Measurements from ENCODE around the gene LTC4S.
A peak's percentile ranks its signal among the peaks of the same experiment; 100 is the strongest.
"Not testable (repeated sequence)": the region's sequence is repeated elsewhere in the genome, so short reads cannot be mapped to it uniquely, and the experiment has no call there.

Gene LTC4S, protein sequence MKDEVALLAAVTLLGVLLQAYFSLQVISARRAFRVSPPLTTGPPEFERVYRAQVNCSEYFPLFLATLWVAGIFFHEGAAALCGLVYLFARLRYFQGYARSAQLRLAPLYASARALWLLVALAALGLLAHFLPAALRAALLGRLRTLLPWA

DNA sequence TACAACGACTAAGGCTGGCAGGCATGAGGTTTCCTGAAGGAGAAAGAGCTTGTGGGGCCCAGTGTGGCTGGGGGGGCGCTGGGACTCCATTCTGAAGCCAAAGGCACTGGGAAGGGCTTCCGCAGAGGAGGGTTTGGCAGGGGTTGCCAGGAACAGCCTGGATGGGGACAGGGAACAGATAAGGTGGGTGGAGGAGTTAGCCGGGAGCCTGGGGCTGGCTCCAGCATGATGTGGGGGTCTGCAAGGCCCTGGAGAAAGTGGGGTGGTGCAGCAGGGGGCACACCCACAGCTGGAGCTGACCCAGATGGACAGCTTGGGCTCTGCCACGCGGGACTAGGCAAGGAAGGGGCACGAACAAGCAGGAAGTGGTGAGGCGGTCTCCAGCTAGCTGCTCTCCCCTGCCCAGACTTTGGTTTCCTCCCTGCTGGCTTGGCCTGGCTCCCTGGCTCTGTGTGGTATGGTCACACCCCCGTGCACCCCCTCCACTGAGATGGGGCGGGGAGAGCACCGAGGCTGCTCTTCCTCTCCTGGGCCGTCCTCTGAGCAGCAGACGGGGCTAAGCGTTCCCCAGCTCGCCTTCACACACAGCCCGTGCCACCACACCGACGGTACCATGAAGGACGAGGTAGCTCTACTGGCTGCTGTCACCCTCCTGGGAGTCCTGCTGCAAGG is at the start of gene LTC4S:
TSS of gene LTC4S (plus strand) at position 519 of the 672 bp plus-strand sequence. CDS start at position 614, 95 bp downstream.
- DNase-seq (ENCODE audit: low spot score): peak; percentile 72

DNA sequence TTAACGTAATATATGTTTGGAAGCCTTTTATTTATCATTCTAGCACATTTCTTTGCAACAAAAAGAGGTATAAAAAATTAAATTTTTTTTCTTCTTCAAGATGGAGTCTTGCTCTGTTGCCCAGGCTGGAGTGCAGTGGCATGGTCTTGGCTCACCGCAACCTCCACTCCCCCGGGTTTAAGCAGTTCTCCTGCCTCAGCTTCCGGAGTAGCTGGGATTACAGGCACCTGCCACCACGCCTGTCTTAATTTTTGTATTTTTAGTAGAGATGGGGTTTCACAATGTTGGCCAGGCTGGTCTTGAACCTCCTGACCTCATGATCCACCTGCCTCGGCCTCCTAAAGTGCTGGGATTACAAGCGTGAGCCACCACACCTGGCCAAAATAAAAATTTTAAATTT is 49.7 kb upstream of the LTC4S start:
- DNase-seq (ENCODE audit: low spot score): not testable (repeated sequence)

DNA sequence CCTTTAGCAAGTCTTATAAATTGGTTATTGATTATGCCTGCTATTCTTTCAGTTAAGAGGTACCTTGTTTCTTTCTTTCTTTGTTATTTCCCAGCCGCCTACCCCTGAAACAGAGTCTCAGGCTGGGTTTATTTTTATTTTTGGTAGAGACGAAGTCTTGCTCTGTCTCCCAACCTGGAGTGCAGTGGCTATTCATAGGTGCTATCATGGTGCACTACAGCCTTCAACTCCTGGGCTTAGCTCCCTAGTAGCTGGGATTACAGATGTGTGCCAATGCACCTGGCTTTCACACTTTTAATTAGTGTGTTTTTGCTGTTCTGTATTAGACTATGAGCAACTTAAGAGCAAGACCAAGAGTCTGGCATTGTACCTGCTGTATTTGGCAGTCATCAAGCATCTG is 46.9 kb upstream of the LTC4S start:
- DNase-seq (ENCODE audit: low spot score): no peak

GRCh38 chr5:179747811-179748210 is 46.0 kb upstream of the LTC4S start:
- no peak for DNase-seq (ENCODE audit: low spot score)

GRCh38 chr5:179749857-179750508 is 43.8 kb upstream of the LTC4S start:
- DNase-seq (ENCODE audit: low spot score): no peak

DNA sequence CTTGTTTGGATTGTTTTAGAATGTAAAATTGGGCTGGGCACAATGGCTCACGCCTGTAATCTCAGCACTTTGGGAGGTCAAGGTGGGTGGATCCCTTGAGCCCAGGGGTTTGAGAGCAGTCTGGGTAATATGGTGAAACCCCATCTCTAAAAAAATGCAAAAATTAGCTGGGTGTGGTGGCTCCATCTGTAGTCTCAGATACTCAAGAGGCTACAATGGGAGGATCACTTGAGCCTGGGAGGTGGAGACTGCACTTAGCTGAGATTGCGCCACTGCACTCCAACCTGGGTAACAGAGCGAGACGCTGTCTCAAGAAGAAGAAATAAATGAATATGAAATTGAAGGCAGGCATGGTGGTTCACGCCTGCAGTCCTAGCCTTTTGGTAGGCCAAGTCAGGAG is 39.8 kb upstream of the LTC4S start:
- no peak for DNase-seq (ENCODE audit: low spot score)

DNA sequence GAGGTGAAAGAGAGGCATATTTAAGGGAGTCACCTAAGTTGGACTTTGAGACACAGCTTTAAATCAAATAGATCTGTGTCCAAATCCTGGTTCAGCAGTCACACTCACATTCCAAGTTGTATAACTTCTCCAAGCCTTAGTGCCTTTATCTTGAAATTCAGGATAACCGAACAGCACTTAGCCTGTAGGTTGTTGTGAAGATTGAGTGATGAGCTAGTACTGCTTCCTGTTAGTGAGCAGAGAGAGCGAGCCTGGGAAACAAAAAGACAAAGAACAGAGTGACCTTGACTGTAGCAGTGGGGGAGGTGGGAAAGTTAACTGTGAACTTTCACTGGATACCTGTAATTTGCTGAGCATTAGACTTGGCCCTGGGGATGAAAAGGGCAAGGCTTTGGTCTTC is 38.8 kb upstream of the LTC4S start:
- DNase-seq (ENCODE audit: low spot score): no peak

GRCh38 chr5:179758955-179759354 is 34.8 kb upstream of the LTC4S start:
- no peak for DNase-seq (ENCODE audit: low spot score)

DNA sequence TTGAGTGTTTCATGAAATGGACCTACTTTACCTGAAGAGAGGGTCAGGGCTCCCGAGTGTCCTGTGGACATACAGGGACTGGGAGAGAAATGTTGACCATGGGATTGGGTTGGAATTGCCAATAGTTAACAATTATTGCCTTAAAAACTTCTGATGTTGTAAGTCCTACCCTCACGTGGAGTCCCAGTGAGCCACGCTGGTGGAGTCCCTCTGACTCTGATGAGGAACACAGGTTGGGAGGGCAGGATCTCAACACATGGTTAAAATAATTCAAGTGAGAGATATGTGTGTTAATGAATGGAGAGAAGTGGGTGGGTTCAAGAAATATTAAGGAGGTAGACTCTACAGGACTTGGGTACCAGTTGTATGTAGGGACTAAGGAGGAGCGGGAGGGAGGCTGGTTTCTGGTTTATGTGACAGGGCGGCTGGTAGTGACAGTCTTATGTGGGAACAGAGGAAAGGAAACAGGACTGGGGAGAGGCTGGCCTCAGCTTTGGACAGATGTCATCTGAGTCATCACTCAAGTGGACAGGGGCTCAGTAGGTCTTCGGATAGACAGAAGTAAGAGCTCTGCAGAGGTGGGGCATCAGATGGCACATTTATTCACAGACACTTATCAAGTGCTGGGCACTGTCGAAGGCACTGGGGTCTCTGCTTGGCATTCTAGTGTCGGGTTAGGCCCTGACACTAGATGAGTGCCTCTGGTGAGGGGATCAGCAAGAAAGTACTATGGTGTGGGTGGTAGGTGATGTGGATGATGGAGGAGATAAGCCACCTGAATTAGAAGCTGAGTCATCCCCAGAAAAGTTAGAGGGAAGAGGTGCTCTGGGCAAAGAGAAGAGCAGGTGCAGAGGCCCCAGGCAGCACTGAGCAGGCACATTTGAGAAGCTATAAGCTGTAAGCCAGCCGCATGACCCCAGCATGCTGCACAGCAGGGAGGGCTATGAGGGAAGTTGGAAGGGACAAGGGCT is 33.9 kb upstream of the LTC4S start:
- DNase-seq (ENCODE audit: low spot score): no peak

DNA sequence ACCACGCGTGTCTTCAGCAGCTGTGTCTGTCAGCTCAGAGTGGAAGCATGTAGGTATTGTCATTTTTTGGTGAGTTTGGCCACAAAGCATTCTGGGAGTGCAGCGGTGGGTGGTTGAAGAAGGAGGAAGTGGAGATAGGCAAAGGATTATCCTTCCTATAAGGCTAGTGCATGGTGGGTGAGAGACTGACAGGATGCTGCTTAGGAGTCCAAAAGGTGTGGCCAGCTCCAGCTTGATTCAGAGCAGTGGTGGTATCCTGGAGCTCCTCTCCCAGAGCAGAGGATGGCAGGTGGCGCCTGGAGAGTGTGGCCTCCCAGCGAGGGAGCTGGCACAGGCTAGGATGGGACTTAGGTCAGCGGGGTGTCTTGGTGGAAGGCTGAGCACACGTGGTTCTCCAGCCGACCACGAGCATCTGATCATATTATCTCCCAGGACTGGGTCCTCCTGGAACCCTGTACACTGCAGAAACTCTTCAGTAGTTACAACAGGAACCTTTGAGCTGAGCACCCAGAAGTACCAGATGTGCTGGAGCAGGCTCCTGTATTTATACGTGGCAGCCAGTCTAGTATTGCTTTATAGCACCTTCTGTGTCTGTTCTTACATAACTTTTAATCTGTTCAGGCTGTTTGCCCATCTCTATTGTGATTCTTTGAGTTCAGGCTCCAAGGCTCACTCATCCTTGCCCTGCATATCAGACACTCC is 31.6 kb upstream of the LTC4S start:
- DNase-seq (ENCODE audit: low spot score): peak; percentile 37

GRCh38 chr5:179762781-179763176 is 31.0 kb upstream of the LTC4S start:
- DNase-seq (ENCODE audit: low spot score): no peak

DNA sequence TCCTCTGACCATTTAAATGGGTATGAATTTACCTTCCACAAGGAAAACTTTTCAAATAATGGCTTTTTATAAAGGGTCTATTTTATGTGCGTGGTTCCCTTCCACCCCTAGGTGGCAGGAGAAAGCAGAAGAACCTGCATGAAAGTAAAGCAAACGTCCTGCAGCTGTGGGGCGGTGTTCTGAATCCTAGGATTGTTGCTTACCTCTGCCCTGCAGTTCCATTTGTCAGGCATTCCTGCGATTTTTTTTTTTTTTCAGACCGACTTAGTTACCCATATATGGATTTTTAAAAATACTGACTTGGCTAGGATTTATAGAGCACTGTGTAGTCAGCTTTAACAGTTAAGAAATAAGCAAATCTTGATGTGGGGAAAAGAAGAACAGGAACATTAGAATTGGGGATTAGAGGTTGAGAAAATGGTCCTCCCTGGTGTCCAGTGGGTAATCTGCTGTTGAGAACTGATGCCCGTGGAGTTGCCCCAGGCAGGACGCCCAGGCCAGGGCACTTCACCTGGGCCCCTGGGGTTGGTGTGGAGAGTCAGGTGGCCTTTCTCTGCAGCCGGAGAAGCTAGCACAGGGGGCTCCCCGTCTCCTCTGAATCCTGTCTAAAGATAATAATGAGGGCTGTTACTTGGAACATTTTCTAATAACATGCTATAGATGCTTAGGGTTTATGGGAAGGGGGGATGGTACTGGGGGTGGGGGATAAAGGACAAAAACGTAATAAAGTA is 30.4 kb upstream of the LTC4S start:
- DNase-seq (ENCODE audit: low spot score): peak; percentile 61

DNA sequence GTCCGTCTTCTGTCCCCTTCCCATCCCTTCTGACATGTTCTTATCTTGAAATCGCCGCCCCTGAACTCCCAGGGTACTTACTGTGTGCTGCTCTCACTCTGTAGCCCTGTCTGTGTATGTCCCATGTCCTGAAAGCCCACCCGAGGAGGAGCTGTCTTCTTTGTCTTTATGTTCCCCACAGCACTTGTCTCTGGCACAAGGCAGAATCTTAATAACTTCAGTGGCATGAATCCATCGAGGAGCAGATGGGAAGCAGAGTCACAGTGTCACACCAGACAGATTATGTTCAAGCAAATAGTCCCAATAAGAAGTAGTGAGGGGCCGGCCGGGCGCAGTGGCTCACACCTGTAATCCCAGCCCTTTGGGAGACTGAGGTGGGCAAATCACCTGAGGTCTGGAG is 29.7 kb upstream of the LTC4S start:
- no peak for DNase-seq (ENCODE audit: low spot score)

DNA sequence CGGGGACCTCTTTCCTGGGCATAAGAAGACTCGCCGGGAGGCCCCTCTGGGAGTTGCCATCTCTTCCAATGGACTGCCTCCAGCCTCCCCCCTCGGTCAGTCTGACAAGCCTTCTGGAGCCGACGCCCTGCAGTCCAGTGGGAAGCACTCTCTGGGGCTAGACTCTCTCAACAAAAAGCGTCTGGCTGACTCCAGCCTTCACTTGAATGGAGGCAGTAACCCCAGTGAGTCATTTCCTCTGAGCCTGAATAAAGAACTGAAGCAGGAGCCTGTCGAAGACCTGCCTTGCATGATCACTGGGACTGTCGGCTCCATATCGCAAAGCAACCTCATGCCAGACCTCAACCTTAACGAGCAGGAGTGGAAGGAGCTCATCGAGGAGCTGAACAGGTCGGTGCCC is 28.4 kb upstream of the LTC4S start:
- DNase-seq (ENCODE audit: low spot score): no peak

GRCh38 chr5:179766021-179766725 is 27.6 kb upstream of the LTC4S start:
- DNase-seq (ENCODE audit: low spot score): no peak

DNA sequence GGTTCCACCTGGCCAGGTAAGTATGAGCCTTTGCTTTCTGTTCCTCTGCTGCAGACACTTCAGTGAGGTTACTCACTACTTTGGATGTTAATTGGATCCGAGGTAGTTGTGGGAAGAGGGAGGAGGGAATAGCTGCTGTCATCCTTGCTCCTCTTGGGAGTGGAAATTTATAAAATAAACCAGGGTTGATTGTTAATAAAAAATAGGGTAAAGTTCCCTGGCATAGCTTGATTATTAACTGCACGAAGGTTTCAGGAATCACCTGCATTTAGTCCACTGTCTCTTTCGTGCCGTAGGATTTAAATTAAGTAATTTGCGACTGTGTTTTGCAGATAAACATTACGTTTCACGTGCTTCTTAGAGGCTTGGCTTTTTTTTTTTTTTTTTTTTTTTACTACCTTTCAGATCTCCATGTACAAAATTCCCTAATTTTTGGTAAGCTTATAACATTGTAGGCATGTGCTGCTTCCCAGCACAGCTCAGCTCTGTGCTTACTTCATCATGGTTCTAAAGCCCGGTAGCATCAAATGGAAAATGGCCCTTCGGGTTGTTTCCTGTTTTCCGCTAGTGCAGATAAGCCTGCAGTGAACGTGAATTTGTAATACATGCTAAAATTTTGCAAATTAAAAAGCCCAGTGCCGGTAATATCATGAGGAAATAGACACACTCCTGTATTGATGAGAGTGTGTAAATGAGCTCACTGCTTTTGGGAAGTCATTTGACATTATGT is 26.9 kb upstream of the LTC4S start:
- DNase-seq (ENCODE audit: low spot score): no peak

DNA sequence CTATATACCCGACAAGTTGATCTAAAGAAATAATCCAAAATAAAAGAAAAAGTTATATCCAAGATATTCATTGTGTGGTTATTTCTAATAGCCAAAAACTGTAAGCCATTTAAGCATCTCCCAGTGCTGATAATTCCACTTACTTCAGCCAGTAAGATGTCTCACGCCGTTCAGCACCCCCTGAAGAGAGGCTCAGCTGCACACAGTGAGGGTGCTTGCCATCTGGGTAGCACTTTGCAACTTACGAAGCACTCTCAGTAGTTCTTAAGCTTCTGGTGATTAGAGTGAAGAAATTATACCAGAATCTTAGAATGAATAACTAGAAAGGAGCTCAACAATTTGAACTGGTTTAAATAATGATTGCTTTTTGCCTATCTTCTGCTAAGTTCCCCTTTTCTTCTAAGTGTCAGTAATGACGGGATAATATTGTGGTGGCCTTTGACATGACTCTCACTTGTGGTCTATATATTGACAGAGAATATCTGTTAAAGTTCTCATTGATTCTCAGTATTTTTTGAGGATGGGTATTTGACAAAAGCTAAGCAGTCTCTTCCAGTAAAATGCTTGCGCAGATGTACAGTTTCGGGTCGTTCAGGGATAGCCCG is 26.2 kb upstream of the LTC4S start:
- no peak for DNase-seq (ENCODE audit: low spot score)

DNA sequence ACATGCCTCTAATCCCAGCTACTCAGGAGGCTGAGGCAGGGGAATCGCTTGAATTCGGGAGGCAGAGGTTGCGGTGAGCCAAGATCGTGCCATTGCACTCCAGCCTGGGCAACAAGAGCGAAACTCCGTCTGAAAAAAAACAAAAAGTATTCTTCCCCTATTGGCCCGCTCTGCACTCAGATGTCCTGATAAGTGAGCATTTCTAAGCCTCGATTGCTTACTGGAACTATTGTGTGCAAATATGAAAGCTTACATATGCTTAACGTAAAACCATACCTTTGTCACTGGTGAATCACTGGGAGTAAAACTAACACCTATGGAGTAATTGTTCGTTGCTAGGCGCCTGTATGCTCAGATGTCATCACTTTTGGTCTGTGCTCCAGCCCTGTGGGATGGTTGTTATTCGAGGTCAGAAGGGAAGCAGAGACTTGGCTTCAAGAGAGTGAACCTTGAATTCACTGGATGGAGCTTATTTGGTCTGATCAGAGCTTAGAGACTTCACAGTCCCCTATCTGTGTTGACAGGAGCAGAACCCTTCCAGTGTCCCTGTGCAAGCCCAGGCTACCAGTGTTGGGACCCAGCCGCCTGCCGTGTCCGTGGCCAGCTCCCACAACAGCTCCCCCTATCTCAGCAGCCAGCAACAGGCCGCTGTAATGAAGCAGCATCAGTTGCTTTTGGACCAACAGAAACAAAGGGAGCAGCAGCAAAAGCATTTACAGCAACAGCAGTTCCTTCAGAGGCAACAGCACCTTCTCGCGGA is 25.3 kb upstream of the LTC4S start:
- no peak for DNase-seq (ENCODE audit: low spot score)

- DNase-seq (ENCODE audit: low spot score): no peak
Measured at GRCh38 chr5:179769271-179769670, 24.5 kb upstream of the LTC4S start.

Measured in CD4-positive, alpha-beta T cell treated with Interleukin-6 at 100 ng/mL for 8 hours (primary cell).